ENCODE results near the gene ACAD9. TPM values are rescaled to one million over a fixed set of nuclear protein-coding genes. Genes with fewer than 3 reads are reported as not detected.
A peak's percentile ranks its signal among the peaks of the same experiment; 100 is the strongest.
"Not testable (repeated sequence)": the region's sequence is repeated elsewhere in the genome, so short reads cannot be mapped to it uniquely, and the experiment has no call there.

The ACAD9 gene
- total RNA-seq, 1 donor from 2014 or later, result 26.5 TPM

DNA sequence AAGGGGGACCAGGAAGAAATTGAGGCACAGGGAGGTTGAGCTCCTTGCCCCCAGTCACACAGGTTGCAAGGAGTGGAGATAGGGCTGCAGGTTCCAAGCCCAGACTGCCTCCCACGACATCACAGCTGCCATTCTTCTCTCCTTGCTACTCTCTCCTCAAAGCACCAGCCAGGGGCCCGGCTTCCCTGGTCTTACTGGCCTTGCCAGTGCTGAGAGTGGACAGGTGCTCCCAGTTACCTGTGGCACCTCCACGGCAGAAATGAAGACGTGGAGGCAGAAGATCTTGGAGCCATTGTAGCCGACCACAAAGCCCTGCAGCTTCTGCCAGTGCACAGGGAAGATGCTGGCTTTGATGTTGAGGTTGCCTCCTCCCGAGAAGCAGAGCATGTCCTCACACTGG is 17.9 kb upstream of the ACAD9 start:
- DNase-seq (ENCODE audit: low spot score), result no peak

DNA sequence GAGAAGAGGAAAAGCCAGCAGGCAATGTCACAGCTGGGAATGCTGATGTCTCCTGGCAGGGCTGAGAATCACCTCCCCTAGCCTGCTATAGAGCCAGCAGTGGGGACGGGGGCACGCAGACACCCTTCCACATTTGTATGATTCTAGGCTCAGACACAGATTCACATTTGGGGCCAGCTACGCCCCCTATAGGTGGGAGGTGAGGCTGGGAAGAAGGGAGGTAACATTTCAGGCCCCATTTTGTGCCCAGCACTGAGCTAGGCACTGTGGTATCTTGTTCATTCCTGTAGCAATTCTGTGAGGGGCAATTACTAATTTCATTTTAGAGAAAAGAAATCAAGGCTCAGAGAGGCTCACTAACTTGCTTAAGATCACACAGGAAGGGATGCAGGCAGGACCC is 15.9 kb upstream of the ACAD9 start:
- DNase-seq (ENCODE audit: low spot score), result no peak

DNA sequence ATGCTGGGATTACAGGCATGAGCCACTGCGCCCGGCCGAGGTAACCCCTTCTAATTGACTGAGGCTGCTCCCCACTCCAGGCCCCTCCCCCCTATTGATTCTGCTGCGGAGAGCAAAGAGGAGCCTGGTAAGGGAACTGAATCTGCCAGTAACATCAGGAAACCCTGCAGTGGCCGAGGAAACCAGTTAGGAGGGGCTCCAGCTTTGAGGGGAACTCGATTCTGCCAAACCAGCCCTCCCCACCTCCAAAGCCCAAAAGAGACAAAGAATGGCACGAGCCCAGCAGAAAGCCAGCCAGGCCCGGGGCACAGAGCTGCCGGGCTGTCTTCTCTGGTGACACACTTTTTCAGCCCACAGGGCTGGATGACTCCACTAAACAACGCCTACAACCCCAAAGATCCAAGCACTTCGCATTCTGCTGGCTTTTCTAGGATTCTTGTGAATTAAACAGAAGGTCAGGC is 15.0 kb upstream of the ACAD9 start:
- DNase-seq (ENCODE audit: low spot score), result peak; percentile 21

DNA sequence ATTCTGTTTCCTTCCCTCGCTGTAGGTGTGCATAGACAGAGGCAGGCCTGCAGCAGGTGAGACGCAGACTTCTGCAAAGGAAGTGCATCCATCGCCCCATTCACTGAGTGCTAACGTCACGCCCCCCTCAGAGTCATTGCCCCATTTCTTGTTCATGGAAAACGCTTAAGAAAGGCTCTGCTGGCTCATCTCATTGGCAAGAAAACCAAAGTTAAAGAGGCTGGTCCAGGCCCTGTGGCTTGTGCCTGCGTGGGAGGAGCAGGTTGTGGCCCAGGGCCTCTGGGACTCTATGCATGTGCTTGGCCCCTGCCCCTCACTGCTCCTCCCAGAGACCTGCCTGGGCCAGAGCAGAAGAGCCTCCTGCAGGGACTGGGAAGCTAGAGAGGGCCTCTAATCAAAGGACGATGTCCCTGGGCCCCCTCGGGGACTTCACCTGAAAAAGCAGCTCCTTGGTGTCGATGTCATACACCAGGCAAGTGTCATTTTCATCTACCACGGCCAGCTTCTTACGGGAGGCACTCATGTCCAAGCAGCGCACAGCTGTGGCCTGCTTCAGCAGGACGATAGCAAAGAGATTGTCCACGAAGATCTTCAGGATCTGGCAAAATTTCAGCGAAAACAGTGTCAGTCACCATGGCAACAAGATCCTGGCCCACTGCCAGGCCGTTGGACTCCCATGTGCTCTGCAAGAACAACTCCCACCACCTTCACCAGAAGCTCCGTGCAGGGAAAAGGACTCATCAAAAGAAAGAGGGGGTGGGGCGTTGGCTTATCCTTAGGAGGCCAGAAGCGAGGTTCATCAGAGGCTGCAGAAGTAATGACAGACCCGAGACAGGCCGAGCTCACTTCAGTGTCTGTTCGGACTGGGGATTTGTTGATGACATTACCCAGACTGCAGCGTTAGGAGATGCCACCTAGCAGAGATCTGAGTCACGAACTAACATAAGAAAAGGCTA is 14.3 kb upstream of the ACAD9 start:
- DNase-seq (ENCODE audit: low spot score), result peak; percentile 75

DNA sequence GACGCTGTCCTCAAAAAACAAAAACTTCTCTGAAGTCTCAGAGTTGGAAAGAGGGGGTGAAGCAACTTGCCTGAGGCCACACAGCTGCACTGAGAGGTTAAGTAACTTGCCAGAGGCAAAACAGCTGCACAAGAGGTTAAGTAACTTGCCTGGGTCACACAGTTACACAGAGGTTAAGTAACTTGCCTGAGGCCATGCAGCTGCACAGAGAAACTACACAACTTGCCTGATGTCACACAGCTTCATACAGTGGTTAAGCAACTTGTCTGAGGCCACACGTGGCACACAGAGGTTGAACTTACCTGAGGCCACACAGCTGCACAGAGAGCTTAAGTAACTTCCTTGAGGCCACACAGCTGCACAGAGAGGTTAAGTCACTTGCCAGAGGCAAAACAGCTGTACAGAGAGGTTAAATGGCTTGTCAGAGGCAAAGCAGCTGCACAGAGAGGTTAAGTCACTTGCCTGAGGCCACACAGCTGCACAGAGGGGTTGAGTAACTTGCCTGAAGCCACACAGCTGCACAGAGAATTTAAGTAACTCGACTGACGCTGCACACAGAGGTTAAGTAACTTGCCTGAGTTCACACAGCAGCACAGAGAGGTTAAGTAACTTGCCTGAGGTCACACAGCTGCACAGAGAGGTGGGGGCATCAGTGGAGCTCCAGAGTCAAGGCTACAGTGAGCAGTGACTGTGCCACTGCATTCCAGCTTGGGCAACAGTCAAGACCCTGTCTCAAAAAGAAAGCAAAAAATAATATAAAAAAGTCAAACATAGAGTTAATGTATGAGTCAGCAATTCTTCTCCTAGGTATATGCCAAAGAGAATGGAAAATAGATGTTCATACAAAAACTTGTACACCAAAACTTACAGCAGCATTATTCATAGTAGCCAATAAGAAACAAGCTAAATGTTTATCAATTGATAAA is 12.0 kb upstream of the ACAD9 start:
- no peak for DNase-seq (ENCODE audit: low spot score)

DNA sequence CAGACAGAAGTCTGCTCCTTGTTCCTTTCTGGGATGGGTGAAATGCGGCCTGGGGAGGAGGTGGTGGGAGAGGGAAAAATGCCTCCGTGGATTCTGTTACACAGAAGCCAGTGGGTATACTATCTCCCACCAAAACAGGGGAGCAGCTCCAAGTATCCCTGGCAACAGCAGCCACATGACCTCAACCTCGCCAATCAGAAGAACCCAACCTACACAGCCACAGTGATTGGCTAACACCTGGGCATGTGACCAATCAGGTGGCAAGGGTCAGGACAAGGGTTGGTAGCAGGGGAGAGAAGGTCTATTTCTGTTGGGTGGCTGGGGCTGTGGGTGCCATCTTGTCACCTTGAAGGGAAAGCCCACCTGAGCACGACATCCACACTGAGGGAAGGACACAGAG is 9.1 kb upstream of the ACAD9 start:
- DNase-seq (ENCODE audit: low spot score), result no peak

DNA sequence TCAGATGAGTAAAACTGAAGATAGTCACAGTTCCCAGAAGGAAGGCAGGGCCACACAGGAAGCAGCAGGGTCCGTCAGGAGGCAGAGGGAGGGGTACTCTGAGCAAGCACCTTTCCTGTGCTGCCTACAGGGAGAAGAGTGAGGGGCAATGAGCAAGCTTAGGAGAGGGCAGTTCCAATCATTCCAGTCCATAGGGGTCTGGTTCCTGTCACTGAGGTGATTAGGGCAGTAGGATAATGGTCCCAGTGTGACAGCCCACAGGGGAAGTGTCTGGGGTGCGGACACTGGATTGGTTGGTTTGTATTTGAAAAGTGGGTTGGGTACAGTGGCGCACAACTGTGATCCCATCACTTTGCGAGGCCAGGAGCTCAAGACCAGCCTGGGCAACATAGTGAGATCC is 7.1 kb upstream of the ACAD9 start:
- DNase-seq (ENCODE audit: low spot score), result no peak

DNA sequence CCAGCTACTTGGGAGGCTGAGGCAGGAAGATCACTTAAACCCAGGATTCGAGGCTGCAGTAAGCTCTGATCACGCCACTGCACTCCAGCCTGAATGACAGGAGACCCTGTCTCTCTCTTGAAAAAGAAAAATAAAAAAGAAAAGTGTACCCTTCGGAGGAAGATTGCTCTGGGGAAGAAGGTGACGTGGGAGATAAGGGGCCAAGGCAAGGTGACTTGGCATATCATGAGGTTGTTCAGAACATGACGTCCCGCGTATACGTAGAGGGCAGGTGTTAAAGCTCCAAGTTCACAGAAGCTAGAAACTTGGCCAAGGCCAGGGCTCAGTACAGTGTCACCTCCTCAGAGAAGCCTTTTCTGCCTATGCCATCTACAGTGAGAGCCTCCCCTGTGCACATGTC is 6.7 kb upstream of the ACAD9 start:
- DNase-seq (ENCODE audit: low spot score), result no peak

DNA sequence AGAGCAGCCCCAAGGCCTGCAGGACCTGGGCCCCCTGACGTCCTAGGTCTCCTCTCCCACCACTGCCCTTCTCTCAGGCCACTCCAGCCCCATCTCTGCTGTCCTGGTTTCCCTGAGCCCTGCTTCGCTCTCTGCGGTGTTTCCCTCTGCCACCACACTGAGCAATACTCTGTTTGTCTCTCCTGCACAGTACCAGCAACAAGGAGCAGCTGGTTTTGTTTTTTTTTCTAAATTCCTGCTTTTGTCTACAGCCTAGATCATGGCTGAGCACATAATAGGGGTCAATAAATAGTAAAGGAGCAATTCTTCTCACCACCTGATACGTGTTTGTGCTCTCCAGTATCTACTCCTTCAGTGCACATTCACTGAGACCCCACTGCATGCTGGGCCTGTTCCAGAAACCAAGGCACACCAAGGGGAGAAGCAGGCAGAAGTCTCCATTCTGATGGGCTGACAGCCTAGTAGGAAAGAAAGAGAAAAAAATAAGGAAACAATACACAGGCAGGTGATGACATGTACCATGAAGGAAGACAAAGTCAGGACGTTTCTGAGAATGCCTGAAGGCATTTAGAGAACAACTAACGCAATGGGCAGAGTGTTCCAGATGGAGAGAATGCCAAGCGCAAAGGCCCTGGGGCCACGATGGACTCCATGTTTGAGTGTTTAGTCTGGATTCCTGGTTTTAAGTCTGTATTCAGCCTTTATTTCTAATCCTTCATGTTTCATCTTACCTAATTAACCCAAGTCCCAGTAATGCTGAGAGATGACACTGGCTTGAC is 6.0 kb upstream of the ACAD9 start:
- DNase-seq (ENCODE audit: low spot score), result no peak

DNA sequence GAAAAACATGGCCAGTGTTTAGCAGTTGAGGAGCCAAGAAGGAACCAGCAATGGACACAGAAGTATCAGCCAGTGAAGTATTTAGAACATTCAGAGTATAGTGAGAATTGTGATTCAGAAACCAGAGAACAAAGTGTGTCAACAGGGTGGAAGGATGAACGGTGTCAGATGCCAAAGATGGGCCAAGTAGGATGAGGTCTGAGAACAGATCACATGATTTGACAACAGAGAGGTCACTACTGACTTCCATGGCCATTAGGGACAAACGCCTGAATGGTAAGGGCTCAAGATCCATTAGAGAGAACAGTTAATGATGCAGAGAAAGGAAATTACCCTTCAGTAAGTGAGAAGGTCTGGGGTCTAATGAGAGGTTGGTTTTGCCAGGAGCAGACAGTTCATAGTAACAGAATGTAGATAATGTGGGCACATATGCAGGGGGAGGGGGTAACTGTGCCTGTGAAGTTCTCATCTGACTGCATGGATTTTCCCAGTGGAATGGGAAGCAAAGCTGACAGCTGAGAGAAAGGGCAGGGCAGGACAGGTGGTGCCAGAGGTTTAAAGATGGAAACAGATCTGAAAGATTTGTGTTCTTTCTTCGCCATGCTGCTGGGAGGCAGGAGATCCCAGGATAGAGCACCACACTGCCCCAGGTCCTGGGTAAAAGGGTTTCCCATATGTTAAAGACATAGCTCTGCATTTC is 4.8 kb upstream of the ACAD9 start:
- DNase-seq (ENCODE audit: low spot score), result no peak

DNA sequence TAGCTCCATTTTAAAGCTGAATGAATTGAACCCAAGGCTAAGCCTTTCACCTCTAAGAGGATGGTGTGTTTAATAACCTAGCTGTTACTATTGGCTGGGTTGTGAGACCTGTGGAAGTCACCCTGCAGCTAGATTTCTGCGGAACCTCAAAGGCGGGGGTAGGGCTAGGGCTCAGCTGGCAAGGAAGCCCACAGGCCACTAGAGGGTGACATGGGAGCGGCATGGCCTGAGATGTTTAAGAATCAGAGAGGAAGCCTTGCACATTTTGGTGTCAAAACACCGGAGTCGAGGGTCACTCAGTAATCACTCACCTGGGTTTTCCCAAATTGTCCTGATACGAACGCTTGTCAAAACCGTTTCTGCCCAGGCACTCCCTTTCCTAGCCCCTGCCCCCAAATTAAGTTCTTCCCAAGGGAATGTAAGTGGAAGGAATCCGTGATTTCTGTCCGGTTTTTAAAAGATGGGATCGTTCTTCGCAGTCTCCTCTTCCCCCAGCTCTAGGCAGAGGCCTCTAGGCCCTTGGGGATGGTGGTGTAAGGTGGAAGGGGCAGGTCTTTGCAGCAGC is 3.8 kb upstream of the ACAD9 start:
- no peak for DNase-seq (ENCODE audit: low spot score)

DNA sequence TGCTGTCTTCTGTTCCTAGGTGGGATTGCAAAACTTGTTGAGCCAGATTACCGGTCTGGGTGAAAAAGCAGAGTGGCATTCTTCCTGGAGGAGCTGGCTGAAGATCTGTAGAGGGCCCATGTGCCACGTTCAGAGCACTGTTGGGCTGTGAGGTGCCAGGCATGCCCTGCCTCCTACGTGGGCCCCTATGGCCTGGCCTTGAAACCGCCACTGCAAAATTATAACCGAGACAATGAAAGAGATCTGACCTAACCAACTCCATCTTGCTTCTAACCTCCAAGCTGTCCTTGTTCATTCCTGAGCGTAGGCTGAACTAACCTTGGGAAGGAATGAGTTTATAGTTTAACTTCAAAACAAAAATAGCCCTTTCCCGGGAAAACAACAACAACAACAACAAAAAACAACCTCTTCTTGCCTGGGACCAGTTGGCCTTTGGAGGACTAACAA is 1.4 kb upstream of the ACAD9 start:
- no peak for DNase-seq (ENCODE audit: low spot score)

DNA sequence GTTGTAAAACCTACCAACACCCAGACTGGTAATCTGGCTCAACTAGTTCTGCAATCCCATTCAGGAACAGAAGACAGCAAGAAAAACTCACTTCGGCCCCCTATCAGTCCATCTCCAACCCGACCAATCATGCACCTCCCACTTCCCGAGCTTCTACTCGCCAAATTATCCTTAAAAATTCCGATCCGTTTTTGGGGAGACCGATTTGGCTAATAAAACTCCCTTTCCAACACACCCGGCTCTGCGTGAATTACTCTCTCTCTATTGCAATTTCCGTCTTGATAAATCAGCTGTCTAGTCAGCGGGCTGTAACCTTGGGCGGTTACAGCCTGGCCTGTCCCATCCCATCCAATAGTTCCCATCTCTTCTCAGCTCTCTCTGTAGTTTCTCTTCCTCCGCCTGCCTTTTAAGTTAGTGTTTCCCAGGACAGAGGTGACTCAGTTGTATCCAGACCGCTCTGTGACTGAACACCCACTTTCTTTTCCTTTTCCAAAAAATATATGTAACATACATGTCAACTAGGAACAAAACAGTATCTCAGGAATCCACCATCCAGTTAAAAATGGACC is 780 bp upstream of the ACAD9 start:
- DNase-seq (ENCODE audit: low spot score), result peak; percentile 51

DNA sequence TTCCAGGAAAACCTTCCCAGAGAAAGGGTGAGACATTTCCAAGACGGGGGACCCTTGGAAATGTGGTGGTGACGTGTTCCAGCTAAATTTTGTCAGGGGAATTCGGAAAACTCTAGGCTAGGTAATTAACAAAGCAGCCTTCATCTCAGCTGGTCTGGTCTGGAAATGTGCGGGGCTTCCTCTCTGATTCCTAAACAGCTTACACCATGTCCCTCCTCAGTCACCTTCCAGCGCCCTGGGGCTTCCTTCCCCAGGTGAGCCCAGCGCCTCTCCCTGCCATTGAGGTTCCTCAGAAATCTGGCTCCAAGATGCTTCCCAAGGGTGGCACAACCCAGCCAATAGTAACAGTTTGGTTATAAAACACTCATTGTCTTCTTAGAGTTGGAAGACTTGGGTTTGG is 571 bp downstream of the ACAD9 start:
- DNase-seq (ENCODE audit: low spot score), result no peak

DNA sequence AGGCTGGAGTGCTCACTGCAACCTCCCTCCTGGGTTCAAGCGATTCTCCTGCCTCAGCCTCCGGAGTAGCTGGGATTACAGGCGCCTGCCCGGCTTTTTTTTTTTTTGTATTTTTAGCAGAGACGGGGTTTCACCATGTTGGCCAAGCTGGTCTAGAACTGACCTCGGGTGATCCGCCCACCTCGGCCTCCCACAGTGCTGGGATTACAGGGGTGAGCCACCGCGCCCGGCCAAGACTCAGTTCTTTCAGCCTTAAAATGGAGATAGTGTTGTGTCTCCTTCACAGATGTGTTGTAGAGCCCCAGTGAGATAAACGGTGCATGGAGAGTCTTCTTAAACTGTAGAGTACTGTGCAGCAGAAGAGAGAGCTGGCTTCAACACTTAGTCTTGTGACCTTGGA is 1.0 kb downstream of the ACAD9 start:
- DNase-seq (ENCODE audit: low spot score), result not testable (repeated sequence)

DNA sequence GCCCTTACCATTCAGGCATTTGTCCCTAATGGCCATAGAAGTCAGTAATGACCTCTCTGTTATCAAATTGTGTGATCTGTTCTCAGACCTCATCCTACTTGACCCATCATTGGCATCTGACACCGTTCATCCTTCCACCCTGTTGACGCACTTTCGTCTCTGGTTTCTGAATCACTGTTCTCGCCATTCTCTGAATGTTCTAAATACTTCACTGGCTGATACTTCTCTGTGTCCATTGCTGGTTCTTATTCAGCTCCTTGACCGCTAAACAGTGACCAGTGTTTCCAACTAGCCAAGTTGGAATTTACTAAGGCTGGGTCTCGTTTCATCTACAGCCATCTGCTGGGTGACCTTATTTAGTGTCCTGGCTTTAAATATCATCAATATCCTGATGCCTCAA is 2.2 kb downstream of the ACAD9 start:
- DNase-seq (ENCODE audit: low spot score), result no peak

DNA sequence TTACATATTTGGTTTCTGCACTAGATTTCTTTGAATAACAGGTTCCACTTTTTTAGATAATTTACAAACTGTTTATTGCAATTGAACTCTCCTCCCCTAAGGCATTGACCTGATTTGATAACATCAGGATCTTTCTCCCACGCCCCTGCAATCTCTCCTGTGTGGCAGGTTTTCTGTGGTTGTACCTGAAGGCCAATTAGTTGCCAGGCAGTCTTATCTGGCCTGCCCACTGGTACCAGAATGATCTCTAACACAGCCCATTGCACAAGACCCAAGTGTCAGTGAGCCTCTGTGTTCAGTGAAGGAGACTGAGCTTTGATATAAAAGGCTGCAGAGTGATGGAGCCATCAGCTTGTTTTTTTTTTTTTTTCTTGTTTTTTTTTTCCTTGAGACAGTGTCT is 3.3 kb downstream of the ACAD9 start:
- DNase-seq (ENCODE audit: low spot score), result no peak

DNA sequence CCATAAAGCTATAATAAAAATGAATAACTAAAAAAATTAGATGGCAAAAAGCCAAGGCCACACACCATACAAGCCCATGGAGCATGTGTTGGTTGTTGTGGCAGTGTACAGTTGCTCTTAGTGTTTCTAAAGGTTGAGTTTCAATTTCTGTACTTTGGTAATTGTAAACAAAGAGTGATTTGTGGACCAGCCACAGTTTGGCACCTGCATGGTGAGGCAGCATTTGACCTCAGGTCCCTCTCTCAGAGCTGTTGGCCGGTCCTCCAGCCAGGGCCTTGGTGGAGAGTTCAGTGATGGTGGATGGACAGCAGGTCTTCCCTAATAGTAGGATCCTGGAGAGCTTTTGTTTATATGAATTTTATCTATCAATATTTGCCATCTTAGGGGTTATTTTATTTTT is 5.6 kb downstream of the ACAD9 start:
- DNase-seq (ENCODE audit: low spot score), result no peak

DNA sequence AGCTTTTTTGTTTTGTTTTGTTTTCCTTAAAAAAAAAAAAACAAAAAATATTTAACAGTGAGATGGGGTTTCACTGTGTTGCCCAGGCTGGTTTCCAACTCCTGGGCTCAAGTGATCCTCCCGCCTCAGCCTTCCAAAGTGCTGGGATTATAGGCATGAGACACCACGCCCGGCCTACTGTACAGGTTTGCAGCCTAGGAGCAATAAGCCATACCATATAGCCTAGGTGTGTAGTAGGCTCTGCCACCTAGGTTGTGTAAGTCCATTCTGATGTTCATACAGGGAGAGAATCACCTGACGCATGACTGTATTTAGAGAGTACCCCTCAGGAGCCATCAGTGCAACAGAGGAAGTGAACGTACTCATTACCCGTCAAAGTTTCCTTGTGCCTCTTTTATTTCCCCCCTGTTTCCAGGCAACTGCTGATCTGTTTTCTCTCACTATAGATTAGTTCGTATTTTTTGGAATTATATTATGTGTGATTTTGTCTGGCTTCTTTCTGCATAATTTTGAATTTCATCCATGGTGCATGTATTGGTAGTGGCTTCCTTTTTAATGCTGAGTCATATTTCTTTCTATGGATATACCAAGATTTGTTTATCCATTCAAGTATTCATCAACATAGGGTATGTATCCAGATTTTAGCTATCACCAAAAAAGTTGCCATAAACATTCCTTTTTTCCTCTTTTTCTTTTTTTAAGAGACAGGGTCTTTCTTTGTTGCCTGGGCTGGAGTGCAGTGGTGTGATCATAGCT is 9.9 kb downstream of the ACAD9 start:
- no peak for DNase-seq (ENCODE audit: low spot score)

Data from umbilical cord (tissue), 2 donors.